DOHH2 (cell line): ENCODE data around the gene LOC128125822.

Experiments
- EZH2phosphoT487 ChIP-seq: fragments of 200-600 bp; sonication (generic); IDR thresholded peaks from 2 replicates; pipeline ENCODE4 v1.6.1; 2017; ENCODE audit warnings: borderline replicate concordance, mild to moderate bottlenecking, antibody characterized with exemption, low read length, moderate library complexity, mixed read lengths
- TF ChIP-seq, protein P1 (sequence below): fragments of 200-600 bp; sonication (generic); IDR thresholded peaks from one replicate; pipeline ENCODE4 v1.5.1; 2014; ENCODE audit warnings: antibody characterized with exemption, mild to moderate bottlenecking, low read depth, low read length; ENCODE audit not compliant: poor library complexity, severe bottlenecking

DNA sequence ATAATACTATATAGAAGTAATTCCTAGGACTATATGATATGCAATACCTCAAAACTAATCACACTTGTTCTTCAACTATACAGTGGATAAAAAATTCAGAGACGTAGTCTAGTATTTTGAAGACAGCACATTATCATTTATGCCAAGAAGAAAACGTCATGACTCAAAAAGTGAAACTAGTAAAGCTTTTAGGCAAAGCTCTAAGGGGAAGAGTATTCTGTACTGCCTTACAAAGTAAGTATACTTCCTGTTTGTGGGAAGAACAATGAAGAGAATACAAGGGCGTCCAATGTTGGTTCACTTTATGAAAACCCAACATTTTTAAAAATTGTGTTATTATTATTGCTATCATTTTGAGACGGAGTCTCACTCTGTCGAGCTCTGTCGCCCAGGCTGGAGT lies 27.9 kb downstream of the LOC128125822 start:
- TF ChIP-seq, protein P1, sequence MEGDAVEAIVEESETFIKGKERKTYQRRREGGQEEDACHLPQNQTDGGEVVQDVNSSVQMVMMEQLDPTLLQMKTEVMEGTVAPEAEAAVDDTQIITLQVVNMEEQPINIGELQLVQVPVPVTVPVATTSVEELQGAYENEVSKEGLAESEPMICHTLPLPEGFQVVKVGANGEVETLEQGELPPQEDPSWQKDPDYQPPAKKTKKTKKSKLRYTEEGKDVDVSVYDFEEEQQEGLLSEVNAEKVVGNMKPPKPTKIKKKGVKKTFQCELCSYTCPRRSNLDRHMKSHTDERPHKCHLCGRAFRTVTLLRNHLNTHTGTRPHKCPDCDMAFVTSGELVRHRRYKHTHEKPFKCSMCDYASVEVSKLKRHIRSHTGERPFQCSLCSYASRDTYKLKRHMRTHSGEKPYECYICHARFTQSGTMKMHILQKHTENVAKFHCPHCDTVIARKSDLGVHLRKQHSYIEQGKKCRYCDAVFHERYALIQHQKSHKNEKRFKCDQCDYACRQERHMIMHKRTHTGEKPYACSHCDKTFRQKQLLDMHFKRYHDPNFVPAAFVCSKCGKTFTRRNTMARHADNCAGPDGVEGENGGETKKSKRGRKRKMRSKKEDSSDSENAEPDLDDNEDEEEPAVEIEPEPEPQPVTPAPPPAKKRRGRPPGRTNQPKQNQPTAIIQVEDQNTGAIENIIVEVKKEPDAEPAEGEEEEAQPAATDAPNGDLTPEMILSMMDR: no peak
- TF ChIP-seq EZH2phosphoT487: no peak
